Measurements from ENCODE around the gene TTLL7.

DNA sequence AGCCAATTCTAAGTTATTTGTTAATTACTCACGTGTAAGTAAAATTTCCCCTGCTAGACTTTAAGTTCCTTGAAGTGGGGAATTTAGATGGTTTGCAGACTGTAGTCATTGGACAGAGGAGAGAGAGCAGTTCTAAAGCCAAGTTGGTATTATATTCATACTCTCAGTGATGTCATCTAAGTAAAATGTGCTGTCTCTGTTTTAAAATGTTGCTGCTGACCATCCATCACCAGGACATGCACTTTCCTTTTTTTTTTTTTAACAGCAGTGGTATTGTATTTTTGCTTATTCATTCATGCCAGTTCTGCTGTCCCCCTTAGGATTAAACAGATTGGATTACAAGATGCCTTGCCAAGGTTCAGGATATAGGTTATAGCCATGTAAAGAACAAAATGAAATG, 2.3 kb downstream of the TTLL7 start:
- TF ChIP-seq, protein P1, sequence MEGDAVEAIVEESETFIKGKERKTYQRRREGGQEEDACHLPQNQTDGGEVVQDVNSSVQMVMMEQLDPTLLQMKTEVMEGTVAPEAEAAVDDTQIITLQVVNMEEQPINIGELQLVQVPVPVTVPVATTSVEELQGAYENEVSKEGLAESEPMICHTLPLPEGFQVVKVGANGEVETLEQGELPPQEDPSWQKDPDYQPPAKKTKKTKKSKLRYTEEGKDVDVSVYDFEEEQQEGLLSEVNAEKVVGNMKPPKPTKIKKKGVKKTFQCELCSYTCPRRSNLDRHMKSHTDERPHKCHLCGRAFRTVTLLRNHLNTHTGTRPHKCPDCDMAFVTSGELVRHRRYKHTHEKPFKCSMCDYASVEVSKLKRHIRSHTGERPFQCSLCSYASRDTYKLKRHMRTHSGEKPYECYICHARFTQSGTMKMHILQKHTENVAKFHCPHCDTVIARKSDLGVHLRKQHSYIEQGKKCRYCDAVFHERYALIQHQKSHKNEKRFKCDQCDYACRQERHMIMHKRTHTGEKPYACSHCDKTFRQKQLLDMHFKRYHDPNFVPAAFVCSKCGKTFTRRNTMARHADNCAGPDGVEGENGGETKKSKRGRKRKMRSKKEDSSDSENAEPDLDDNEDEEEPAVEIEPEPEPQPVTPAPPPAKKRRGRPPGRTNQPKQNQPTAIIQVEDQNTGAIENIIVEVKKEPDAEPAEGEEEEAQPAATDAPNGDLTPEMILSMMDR (IDR thresholded peaks at IDR 0.05): no peak
- TF ChIP-seq POLR2A (IDR thresholded peaks at IDR 0.05): no peak
